Stimulated activated CD8-positive, alpha-beta memory T cell treated with anti-CD3 and anti-CD28 coated beads, Interleukin-4, amount 100 ng/mL, for 1 hour (primary cell): ENCODE data around the gene PIEZO1.
"Not testable (repeated sequence)": the region's sequence is repeated elsewhere in the genome, so short reads cannot be mapped to it uniquely, and the experiment has no call there.

Source experiments
- DNase-seq, 2 donors: peaks; one replicate each; pipeline ENCODE4 v3.0.0-alpha.2; 2020; ENCODE audit warnings: low read depth in 2 of 2, low spot score in 1 of 2

The PIEZO1 gene

DNA sequence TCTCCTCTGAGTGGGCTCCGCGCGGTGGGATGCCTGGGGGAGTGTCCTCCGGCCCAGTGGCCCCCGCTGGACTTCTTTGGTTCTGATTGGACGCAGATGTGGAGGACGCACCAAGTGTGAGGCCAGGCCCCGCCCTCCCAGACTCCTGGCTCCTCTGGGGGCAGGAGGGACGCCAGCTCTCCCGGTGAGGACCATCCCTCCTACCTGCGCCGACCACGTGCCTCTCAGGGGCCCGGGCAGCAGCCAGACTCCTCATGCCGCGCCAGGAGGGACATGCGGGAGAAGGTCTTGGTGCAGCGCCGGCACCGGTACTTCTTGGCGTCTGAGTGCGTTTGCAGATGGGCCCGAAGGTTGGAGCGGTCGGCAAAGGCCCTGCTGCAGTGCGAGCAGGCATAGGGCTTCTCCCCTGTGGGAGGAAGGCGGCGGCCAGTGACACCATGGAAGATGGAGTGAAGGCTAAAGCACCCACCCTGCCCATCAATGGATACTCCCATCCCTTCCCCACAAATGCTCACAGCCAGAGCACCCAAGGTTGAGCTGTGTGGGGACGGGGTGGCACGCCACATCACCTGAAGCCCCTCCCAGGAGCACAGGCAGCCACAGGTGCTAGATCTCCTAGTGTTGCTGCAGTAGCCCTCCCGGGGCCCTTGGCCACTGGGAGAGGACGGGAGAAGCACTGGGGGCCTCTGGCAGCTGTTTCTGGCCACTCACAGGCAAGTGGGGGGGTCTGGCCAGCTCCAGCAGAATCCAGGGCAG lies 106.6 kb downstream of the PIEZO1 start:
- DNase-seq, result no peak

DNA sequence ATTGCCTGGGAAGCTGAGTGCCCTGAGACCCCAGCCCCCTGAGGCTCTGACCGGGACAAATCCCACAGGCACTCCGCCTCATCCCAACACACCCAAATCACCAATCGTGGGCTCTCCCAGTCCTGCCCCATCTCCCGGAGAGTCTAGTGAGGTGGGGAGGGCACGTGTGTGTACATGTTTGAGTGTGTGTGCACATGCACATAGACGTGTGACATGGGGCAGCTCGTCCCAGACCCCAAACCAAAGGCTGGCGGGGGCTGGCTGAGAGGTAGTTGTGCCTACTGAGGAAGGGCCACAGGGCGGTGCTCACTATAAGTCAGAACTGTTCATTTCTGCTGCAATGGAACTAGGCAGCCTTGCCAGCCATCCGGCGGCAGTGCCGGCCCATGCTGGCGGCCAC lies 107.3 kb downstream of the PIEZO1 start:
- DNase-seq, result no peak

DNA sequence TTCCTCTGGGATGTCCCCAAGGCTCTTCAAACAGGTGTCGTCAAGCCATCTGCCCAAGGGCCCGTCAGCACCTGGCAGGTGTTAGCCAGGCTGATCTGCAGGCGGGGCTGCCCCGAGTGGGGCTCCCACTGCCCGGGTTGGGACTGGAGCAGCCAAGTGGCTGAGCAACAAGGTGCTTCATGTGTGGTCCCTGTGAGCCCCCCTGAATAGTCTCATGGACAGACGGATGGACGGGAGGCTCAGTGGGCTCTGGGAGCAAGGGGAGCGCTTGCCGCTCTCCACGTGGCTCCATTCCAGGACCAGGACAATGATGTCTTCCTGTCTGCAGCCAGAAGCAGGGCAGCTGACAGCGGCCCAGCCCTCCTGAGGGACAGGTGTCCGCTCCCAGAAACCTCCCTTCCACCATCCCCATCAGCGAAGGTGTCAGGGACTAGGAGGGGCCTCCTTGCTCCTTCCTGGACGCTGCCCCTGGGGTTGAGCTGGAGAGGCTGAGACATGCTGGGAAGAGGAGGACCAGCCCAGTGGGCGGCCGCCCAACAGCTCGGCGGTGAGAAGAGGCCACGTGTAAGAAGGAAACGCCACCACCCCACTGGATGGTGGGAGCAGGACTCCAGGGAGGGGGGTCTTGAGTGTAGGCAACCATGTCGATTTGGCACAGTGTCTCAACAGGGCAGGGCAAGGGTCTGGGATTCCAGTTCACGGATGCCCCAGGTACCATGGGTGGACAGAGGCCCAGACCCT lies 108.3 kb downstream of the PIEZO1 start:
- no peak for DNase-seq

DNA sequence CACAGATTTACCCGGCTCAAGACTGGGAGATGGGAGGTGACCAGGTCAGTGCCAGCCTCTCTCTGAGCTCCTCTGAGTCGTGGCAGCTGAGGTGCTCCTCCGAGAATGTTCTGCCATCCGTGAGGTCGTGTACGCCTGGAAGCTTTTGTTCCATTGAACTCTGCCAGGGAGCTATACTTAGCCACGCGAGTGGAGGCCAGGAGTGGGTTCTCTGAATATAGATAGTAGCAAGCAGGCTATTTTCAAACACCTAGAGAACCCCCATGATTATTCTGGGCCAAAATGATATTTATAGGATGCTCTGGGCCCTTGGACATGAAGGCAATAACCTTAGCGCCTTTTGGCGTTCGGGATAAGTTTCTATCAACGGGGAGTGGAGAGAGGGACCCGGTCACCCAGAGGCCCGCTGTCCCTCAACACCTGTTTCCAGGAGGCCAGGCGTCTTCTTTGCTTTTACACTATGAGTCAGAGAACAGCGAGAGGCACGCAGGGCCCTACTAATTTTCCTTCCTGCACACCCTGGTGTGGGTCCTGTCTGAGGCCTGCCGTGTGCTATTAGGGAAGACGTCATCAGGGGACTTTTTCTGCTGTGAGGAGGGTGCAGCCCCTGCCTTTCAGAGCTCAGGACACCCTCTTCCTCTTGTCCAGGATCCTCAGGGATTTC lies 111.2 kb downstream of the PIEZO1 start:
- DNase-seq, result no peak

DNA sequence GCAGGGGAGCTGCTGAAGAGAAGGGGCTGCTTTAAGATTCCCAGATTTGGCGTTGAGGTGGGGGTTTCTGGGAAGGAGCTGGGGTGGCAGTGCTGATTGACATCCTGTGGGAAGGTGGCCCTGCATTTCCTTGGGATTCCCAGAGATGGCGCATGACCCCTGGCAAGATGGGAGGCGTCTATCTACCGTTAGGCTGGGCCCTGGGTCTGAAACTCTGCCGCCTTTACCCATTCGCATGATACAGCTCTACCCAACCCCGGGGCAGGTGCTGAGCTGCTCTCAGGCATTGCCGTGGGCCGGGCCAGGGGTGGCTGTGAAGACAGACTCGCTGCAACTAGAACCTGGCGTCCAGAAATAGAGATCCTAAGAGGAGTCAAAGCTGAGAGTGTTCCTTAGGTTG lies 112.2 kb downstream of the PIEZO1 start:
- DNase-seq, result no peak

DNA sequence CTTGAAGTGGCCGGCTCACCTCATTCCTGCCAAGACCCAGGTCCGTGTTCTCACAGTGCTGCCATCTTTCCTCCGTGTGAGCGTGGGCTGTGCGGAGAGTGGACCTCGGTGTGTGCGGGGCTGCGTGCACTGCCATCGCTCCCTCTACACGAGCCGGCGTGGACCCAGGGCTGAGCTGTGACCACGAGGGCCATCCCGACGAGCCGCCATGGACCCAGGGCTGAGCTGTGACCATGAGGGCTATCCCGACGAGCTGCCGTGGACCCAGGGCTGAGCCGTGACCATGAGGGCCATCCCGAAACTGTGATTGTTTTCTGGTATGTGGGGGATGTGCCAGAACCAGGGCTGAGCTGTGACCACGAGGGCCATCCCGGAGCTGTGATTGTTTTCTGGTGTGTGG lies 113.2 kb downstream of the PIEZO1 start:
- no peak for DNase-seq

DNA sequence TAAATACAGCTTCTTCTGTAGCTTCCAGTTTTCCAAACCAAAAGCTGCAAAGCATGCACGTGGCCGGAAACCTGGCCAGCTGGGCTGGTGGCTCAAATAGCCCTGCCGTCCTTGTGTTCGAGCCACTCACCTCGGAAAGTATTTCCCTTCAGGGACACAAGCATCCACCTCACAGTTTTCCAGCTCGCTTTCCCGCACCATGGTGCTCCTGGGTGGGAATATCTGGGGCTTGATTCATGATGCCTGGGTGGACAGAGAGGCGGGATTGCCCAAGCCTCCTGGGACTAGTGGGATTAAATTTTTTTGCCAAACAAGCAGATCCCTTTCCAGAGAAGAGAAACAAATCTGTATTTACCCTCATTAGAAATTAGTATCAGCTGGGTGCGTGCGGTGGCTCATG lies 115.0 kb downstream of the PIEZO1 start:
- DNase-seq, result no peak

DNA sequence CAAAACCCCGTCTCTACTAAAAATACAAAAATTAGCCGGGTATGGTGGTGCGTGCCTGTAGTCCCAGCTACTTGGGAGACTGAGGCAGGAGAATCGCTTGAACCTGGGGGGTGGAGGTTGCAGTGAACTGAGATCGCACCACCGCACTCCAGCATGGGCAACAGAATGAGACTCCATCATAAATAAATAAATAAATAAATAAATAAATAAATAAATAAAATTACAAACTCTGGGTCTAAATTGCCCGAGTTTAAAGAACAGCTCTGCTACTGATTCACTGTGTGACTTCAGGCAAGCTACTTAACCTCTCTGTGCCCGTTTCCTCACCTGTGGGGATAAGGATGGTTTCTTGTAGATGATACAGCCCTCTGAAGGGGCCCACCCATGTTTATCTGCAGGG lies 115.5 kb downstream of the PIEZO1 start:
- DNase-seq, result not testable (repeated sequence)

DNA sequence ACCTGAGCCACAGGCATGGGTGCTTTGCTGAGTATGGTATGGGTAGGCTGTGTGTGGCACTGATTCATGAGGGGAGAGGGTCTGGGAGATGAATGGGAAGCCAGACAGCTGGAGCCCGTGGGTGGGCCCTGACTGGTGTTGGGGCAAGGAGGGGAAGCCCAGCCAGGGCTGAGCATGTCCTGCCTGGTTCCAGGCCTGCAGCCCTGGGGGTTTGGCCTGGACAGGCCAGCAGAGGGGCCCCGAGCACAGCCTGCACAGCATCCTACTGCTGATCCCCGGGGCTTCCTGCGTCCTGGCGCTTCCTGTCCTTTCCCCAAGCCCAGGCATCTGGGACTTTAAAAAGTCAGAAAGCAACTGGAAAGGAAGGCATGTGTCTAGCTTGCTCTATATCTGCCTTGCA lies 117.6 kb downstream of the PIEZO1 start:
- no peak for DNase-seq

DNA sequence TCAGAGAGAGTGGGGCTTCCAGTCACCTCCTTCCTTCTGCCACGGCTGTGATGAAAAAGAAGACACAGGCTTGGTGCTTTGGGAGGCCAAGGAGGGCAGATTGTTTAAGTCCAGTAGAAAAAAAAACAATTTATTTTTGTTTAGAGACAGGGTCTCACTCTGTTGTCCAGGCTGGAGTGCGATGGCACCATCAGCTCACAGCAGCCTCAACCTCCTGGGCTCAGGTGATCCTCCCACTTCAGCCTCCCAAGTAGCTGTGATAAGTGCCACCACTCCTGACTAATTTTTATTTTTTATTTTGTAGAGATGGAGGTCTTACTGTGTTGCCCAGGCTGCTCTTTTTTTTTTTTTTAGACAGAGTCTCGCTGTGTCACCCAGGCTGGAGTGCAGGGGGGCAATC lies 119.5 kb downstream of the PIEZO1 start:
- no peak for DNase-seq
